ENCODE data around the gene BANP. TPM values are rescaled to one million over a fixed set of nuclear protein-coding genes. Genes with fewer than 3 reads are reported as not detected.
"Not testable (repeated sequence)": the region's sequence is repeated elsewhere in the genome, so short reads cannot be mapped to it uniquely, and the experiment has no call there.

The BANP gene
- total RNA-seq, 1 donor from 2014 or later, result 16.4 TPM

- DNase-seq (ENCODE audit: low read depth, low spot score), result not testable (repeated sequence)
Observed at GRCh38 chr16:88100801-88101622, 149.8 kb downstream of the BANP start.

GRCh38 chr16:88101623-88102105 is 150.4 kb downstream of the BANP start:
- DNase-seq (ENCODE audit: low read depth, low spot score), result not testable (repeated sequence)

DNA sequence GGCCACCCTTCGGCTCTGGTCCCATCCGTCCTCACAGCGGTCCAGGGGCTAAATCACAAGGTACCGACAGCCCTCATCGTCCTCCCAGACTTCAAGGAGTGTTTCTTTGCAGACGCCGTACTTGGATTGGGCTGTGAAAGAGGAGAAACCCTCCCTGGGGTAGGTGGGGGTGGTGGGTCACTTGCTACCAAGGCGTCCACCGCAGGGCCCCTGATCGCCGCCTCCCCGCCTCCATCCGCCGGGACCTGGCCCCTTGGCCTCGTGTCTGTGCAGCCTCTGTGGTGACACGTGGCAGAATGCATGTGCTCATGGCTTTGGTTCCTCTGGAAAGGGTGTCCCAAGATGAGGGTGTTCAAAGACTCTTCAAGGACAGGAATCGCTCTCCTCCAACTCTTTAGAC is 151.4 kb downstream of the BANP start:
- no peak for DNase-seq (ENCODE audit: low read depth, low spot score)

DNA sequence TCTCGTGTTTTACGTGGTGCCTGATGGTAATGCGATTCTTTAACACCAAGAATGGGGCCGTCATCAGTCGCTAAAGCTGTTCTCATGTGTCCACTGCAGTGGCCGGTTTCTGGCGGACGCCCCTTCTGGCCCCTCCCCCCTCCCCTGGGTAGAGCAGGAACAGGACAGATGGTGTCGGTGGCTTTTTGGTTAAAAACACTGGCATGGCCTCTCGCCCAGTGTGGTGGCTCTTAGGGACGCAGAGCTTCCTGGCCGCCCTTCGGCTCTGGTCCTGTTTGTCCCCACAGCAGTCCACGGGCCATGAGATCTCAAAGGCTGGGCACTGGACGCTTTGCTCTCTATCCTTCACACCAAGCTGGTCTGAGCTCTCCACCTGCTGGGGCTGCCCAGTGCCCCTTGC is 151.8 kb downstream of the BANP start:
- DNase-seq (ENCODE audit: low read depth, low spot score), result no peak

DNA sequence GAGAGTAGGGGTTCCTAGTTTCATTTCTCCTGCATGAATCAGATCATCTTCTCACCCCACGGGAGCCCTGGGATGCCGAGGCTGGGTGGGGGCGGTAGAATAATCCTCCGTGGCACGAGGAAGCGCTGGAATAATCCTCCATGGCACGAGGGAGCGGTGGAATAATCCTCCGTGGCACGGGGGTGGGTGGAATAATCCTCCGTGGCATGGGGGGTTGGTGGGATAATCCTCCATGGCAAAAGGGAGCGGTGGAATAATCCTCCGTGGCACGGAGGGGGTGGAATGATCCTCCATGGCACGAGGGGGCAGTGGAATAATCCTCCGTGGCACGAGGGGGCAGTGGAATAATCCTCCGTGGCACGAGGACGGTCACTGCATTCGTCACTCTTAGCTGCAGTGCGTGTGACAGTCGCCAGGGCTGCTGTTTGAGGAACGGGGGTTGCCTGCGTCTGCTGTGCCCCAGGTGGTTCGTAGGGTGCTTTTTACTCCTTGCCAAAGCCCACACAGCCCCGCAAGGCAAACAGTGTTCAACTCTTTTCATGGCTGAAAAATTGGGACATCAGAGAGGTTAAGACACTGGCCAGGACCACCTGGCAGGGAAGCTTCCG is 152.5 kb downstream of the BANP start:
- no peak for DNase-seq (ENCODE audit: low read depth, low spot score)

- DNase-seq (ENCODE audit: low read depth, low spot score), result not testable (repeated sequence)
Observed at GRCh38 chr16:88104363-88104762, 153.1 kb downstream of the BANP start.

DNA sequence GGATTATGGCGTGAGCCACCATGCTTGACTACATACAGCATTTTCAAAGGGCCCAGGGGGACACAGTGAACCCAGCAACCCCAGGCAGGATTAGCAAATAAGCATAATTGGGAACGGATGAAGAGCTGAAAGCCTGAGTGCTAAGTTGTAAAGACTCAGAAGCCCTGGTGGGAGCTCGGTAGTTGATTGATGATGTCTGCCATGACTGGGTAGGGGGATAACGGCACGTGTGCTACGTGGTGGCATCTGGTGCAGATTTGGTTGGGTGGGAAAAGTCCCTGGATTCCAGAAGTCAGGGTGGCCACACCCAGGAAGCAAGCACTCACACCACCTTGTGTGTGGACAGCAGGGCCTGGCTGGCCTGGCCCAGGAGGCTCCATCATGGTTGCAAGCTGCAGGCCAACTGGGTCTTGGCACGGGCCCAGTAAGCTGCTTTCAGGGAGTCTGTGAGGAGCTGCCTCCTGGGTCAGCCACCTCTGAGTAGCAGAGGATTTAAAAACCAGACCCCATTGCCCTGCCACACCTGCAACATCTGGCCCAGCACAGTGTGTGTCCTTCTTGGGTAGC is 154.4 kb downstream of the BANP start:
- not testable (repeated sequence) for DNase-seq (ENCODE audit: low read depth, low spot score)

- not testable (repeated sequence) for DNase-seq (ENCODE audit: low read depth, low spot score)
Observed at GRCh38 chr16:88106566-88106965, 155.3 kb downstream of the BANP start.

- no peak for DNase-seq (ENCODE audit: low read depth, low spot score)
Observed at GRCh38 chr16:88108762-88109161, 157.5 kb downstream of the BANP start.

DNA sequence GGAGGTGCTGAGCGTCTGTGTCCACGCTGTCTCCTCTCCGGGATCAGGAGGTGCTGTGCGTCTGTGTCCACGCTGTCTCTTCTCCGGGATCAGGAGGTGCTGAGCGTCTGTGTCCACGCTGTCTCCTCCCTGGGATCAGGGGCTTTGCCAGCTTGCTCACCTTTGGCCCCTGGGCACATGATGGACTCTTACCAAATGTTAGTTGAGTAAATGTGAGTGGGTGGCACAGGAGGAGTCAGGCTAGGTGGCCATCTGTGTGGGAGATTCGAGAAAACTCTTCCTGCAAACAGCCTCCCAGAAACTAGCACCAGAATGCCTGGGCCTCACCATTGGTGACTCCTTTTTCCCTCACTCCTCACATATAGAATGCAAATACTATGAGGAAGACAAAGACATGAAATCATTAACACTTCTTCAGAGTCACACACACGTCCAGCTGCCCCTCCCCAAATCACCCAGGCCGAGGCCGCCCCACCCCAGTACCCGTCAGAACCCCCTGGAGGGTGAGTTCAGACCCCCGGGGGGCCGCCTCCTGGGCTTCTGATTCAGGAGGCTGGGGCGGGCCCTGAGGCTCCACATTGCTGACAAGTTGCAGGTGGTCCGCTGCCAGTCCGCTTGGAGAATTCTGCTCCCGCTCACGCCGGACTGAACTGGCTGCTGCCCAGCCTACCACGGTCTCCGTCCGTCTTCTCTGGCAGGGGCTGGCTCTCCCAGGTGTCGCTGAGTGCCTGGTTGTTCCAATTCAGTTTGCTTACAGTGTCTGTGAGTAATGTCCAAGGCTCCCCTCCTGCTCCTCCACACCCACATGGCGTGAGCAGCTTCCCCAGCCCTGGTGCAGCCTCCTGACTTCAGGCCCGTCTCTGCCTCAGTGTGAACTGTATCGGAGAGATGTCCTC is 158.7 kb downstream of the BANP start:
- DNase-seq (ENCODE audit: low read depth, low spot score), result not testable (repeated sequence)

- DNase-seq (ENCODE audit: low read depth, low spot score), result not testable (repeated sequence)
Observed at GRCh38 chr16:88110875-88111494, 159.8 kb downstream of the BANP start.

- not testable (repeated sequence) for DNase-seq (ENCODE audit: low read depth, low spot score)
Observed at GRCh38 chr16:88111976-88112375, 160.7 kb downstream of the BANP start.

DNA sequence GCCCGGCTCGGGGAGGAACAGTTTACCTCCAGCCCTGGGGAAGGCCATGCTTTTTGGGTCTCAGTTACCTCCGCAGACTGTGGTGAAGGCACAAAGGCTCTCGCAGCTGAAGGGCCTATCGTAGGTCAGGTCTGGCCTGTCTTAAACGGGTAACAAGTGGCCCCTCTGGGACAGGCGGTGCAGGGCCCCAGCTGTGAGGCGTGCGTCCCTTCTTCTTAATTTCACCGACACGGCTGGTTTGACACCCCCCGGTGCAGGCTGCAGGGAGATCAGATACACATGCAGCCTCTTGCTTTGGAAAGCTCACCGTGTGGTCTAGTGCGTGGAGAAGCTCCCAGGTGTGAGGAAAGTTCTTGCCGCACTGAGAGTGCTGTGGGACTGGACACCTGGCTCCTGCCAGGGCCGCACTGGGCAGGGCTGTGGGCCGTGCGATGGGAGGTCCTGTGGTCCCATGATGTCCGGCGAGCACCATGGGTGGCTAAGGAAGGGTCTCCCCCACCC is 162.4 kb downstream of the BANP start:
- DNase-seq (ENCODE audit: low read depth, low spot score), result no peak

GRCh38 chr16:88114541-88115228 is 163.5 kb downstream of the BANP start:
- DNase-seq (ENCODE audit: low read depth, low spot score), result not testable (repeated sequence)

- no peak for DNase-seq (ENCODE audit: low read depth, low spot score)
Observed at GRCh38 chr16:88116121-88116520, 164.9 kb downstream of the BANP start.

GRCh38 chr16:88117476-88117868 is 166.2 kb downstream of the BANP start:
- no peak for DNase-seq (ENCODE audit: low read depth, low spot score)

GRCh38 chr16:88118376-88118775 is 167.1 kb downstream of the BANP start:
- DNase-seq (ENCODE audit: low read depth, low spot score), result no peak

DNA sequence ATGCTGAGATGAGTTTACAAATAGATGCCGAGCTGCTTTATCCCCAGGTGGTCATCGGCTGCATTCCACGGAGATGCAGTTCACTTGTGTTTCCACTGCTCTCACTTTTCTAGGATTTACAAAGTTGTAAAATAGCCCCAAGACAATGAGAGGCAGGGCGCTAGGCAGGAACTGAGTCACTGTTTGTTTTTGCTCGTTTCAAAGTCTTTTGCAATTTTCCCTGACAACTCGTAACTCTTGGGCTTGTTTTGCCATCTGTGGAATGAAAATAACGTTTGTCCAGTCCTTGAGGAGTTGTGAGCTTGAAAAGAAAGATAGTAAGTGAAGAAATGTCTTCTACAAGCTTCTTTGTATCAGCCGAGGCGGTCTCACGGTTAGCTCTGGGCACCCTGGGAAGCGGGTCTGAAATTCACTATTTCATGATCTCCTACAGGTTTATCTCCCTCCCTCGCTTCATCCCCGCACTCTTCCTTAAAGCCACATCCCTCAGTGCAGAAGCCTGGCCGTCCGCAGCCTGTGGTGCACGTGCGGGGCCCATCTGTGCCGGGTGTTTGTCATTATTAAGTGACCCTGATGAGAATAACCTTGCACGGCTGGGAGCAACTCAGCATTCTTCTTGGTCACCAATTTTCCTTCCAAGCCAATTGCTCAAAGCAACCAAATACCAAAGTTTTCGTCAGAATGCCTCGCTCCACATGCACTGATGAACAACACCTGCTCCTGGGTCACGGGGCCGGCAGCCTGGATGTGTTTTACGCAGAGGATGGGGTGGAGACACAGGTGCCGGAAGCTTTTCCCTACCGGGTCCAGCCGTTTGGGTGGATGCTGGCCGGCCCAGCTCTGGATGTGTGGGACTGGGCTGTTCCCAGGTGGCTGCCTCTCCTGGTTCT is 167.9 kb downstream of the BANP start:
- DNase-seq (ENCODE audit: low read depth, low spot score), result peak; percentile 79

All from pulmonary artery endothelial cell (primary cell).